ENCODE data around the gene SRGAP3. TPM values are rescaled to one million over a fixed set of nuclear protein-coding genes. Genes with fewer than 3 reads are reported as not detected.

SRGAP3 gene
- total RNA-seq, 2 donors from 2014 or later, result 10.9 to 11.4 TPM

DNA sequence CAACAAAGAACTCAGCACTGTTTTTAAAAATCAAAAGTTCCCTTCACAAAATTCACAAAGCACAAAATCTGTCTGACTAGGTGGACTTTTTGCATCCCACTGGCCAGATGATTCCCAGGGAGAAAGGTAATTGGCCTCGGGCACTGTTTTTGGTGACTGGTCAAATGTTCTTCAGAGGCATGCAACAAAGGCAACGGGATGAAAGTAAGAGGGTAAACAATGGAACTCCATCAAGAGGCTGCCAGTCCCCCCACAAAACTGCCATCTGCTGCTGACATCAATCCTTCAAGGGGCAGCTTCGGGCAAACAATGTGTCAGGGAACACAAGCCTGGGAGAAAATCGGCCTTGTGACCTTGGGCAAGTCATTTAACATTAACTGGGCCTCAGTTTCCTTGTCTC is 3.3 kb downstream of the SRGAP3 start:
- Histone ChIP-seq H3K4me1 (peaks cover 20% of the 10 kb centered on the region), H3K9me3 (no peaks in the 10 kb centered on the region), H3K36me3 (replicated peaks in 1 of 2; ENCODE audit: insufficient read depth in 1 of 2, low read depth in 2 of 2) (no peaks in the 10 kb centered on the region), H3K27me3 (no peaks in the 10 kb centered on the region), H3K4me3 (no peak overlapping the region), H3K27ac (no peak overlapping the region)
- 73% methylated on average over 4 of the region's 4 CpGs for WGBS, 2 donors
- TF ChIP-seq, protein P1, sequence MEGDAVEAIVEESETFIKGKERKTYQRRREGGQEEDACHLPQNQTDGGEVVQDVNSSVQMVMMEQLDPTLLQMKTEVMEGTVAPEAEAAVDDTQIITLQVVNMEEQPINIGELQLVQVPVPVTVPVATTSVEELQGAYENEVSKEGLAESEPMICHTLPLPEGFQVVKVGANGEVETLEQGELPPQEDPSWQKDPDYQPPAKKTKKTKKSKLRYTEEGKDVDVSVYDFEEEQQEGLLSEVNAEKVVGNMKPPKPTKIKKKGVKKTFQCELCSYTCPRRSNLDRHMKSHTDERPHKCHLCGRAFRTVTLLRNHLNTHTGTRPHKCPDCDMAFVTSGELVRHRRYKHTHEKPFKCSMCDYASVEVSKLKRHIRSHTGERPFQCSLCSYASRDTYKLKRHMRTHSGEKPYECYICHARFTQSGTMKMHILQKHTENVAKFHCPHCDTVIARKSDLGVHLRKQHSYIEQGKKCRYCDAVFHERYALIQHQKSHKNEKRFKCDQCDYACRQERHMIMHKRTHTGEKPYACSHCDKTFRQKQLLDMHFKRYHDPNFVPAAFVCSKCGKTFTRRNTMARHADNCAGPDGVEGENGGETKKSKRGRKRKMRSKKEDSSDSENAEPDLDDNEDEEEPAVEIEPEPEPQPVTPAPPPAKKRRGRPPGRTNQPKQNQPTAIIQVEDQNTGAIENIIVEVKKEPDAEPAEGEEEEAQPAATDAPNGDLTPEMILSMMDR (IDR thresholded peaks at IDR 0.05), result no peak
- TF ChIP-seq POLR2A (IDR thresholded peaks at IDR 0.05), result no peak
- intact Hi-C loops (cut with DNase I), result no loop called here
- DNase-seq (no peak), ATAC-seq (no peak)

GRCh38 chr3:9244495-9245183 is 4.8 kb downstream of the SRGAP3 start:
- TF ChIP-seq, protein P1 (IDR thresholded peaks at IDR 0.05), result no peak
- no peak for TF ChIP-seq POLR2A (IDR thresholded peaks at IDR 0.05)
- no peaks in the 10 kb centered on the region for H3K27me3 ChIP-seq
- no peak overlapping the region for H3K4me3 ChIP-seq
- peaks cover 14% of the 10 kb centered on the region for H3K4me1 ChIP-seq
- no peaks in the 10 kb centered on the region for H3K36me3 ChIP-seq (replicated peaks in 1 of 2; ENCODE audit: insufficient read depth in 1 of 2, low read depth in 2 of 2)
- no peak for DNase-seq
- intact Hi-C loops (cut with DNase I), result no loop called here
- no peak for ATAC-seq
- H3K27ac ChIP-seq, result no peak overlapping the region
- no peaks in the 10 kb centered on the region for H3K9me3 ChIP-seq
- WGBS, 2 donors, result 52 to 54% methylated on average over 1 of the region's 1 CpG

DNA sequence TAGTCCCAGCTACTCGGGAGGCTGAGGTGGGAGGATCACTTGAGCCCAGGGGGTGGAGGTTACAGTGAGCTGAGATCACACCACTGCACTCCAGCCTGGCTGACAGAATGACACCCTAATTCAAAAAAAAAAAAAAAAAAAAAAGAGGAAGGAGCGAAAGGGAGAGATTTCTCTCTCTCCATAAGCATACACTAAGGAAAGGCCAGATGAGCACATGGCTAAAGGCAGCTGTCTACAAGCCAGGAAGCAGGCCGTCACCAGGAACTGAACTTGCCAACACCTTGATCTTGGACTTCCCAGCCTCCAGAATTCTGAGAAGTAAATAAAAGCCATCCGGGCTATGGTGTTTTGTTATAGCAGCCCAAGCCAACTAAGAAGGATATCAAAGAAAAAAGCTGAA is 7.5 kb downstream of the SRGAP3 start:
- Histone ChIP-seq H3K4me1 (no peaks in the 10 kb centered on the region), H3K36me3 (replicated peaks in 1 of 2; ENCODE audit: insufficient read depth in 1 of 2, low read depth in 2 of 2) (no peaks in the 10 kb centered on the region), H3K27me3 (no peaks in the 10 kb centered on the region), H3K27ac (no peak overlapping the region), H3K4me3 (no peak overlapping the region), H3K9me3 (no peaks in the 10 kb centered on the region)
- DNase-seq (no peak), ATAC-seq (no peak)
- TF ChIP-seq POLR2A (IDR thresholded peaks at IDR 0.05), result no peak
- TF ChIP-seq, protein P1 (IDR thresholded peaks at IDR 0.05), result no peak
- intact Hi-C loops (cut with DNase I), result no loop called here
- 91 to 93% methylated on average over 4 of the region's 4 CpGs for WGBS, 2 donors

- DNase-seq (no peak), ATAC-seq (no peak)
- intact Hi-C loops (cut with DNase I), result no loop called here
- TF ChIP-seq POLR2A (IDR thresholded peaks at IDR 0.05), result no peak
- TF ChIP-seq, protein P1 (IDR thresholded peaks at IDR 0.05), result no peak
- Histone ChIP-seq H3K4me3 (no peak overlapping the region), H3K36me3 (replicated peaks in 1 of 2; ENCODE audit: insufficient read depth in 1 of 2, low read depth in 2 of 2) (no peaks in the 10 kb centered on the region), H3K9me3 (no peaks in the 10 kb centered on the region), H3K27me3 (no peaks in the 10 kb centered on the region), H3K27ac (no peak overlapping the region), H3K4me1 (no peaks in the 10 kb centered on the region)
- WGBS, 2 donors, result 100% methylated on average over 1 of the region's 1 CpG
Measured at GRCh38 chr3:9239680-9240079, 9.8 kb downstream of the SRGAP3 start.

DNA sequence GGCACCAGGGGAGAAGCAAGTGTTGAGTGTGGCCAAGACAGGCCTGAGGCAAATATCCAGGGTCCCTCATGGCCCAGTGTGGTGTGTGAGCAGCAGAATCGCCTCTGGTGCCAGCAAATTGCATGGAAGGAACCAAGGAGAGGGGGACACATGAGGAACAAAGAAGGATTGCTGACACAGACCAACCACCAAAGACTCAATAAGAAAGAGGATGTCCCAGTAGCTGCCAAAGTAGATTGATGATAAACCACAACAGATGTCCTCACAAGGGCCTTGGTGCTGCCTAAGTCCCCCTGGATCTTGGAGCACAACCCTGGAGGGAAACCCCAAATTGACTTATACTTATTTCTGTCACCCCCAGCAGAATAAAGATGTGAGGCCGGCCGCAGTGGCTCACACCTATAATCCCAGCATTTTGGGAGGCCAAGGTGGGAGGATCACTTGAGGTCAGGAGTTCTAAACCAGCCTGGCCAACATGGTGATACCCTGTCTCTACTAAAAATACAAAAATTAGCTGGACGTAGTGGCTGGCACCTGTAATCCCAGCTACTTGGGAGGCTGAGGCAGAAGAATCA is 10.6 kb downstream of the SRGAP3 start:
- intact Hi-C loops (cut with DNase I), result no loop called here
- Histone ChIP-seq H3K27ac (no peak overlapping the region), H3K4me1 (no peaks in the 10 kb centered on the region), H3K9me3 (no peaks in the 10 kb centered on the region), H3K36me3 (replicated peaks in 1 of 2; ENCODE audit: insufficient read depth in 1 of 2, low read depth in 2 of 2) (no peaks in the 10 kb centered on the region), H3K27me3 (no peaks in the 10 kb centered on the region), H3K4me3 (no peak overlapping the region)
- TF ChIP-seq POLR2A (IDR thresholded peaks at IDR 0.05), result no peak
- TF ChIP-seq, protein P1 (IDR thresholded peaks at IDR 0.05), result no peak
- 85 to 92% methylated on average over 4 of the region's 4 CpGs for WGBS, 2 donors
- DNase-seq (no peak), ATAC-seq (no peak)

Measured in body of pancreas (tissue), 4 donors.